Heart right ventricle (tissue), 16 donors: ENCODE results near the gene AGAP1. TPM values are rescaled to one million over a fixed set of nuclear protein-coding genes. Genes with fewer than 3 reads are reported as not detected.

Experiments used
- ATAC-seq, 8 donors: fragments of 200-7000 bp; cut with Tn5 transposase; one replicate each; pipeline ENCODE4 v1.9.1; 2020; ENCODE audit warnings: mild to moderate bottlenecking in 8 of 8, moderate library complexity in 8 of 8, moderate number of reproducible peaks in 1 of 8
- DNase-seq, 2 donors: peaks; one replicate each; pipeline ENCODE4 v3.0.0-alpha.2; 2020
- H3K27ac ChIP-seq, 10 donors: fragments of 200-600 bp; sonication (generic) in 2 of 10; one replicate each; pipeline versions ENCODE4 v1.5.0 to v1.8.0; 2020 to 2022; ENCODE audit warnings: mild to moderate bottlenecking in 3 of 10
- H3K27me3 ChIP-seq, 7 donors: fragments of 200-600 bp; one replicate each; pipeline ENCODE4 v1.8.0; 2021 to 2022; ENCODE audit warnings: mild to moderate bottlenecking in 2 of 7
- H3K36me3 ChIP-seq, 9 donors: fragments of 200-600 bp; sonication (generic) in 1 of 9; one replicate each; pipeline versions ENCODE4 v1.5.0 to v1.8.0; 2020 to 2022; ENCODE audit warnings: mild to moderate bottlenecking in 2 of 9
- H3K4me1 ChIP-seq, 9 donors: fragments of 200-600 bp; sonication (generic) in 1 of 9; one replicate each; pipeline versions ENCODE4 v1.5.0 to v1.8.0; 2020 to 2022; ENCODE audit warnings: mild to moderate bottlenecking in 4 of 9
- H3K4me3 ChIP-seq, 10 donors: fragments of 200-600 bp; sonication (generic) in 2 of 10; one replicate each; pipeline versions ENCODE4 v1.5.0 to v1.8.0; 2020 to 2022; ENCODE audit warnings: mild to moderate bottlenecking in 7 of 10, moderate library complexity in 2 of 10
- H3K9me3 ChIP-seq, 11 donors: fragments of 200-600 bp in 10 of 11; sonication (generic) in 2 of 11; one replicate each; pipeline versions ENCODE4 v1.5.0 to v1.8.0; 2013 to 2022; ENCODE audit warnings: mild to moderate bottlenecking in 2 of 11, control low read depth in 1 of 11, moderate library complexity in 1 of 11
- WGBS, 2 donors: extraction: QIAGEN DNeasy Blood & Tissue Kit; methylation state at CpG; one replicate each; pipeline ENCODE4 v1.1.7; 2013; ENCODE audit warnings: inconsistent platforms in 1 of 2; 5-methylcytosine and 5-hydroxymethylcytosine counted together
- intact Hi-C, 10 donors: fragments of 100-400 bp; cut with DNase I; formaldehyde crosslinking; loops; one replicate each; pipeline versions ENCODE4 v1.11.1 to v1.14.2; 2022
- polyA plus RNA-seq, 2 donors: library from polyadenylated mRNA; stranded (reverse); fragments of 200-250 nt; gene quantifications; one replicate each; pipeline ENCODE4 v1.2.3, GENCODE V29; 2013
- total RNA-seq, 10 donors: library from RNA; stranded (reverse); fragmentation: NEBNext Ultra II Directional in 3 of 10; extraction: Animal tissue kit (Norgen Biotek cat#: 25700) in 3 of 10; gene quantifications; one replicate each; pipeline versions ENCODE4 v1.2.1 to v1.2.4, GENCODE V29; 2021 to 2023
- TF ChIP-seq, protein P1 (sequence below), 9 donors: fragments of 200-600 bp; sonication (generic) in 2 of 9; IDR thresholded peaks; one replicate each; pipeline versions ENCODE4 v1.5.0 to v1.8.0; 2021 to 2022; ENCODE audit warnings: antibody characterized with exemption in 9 of 9, mild to moderate bottlenecking in 5 of 9, moderate library complexity in 1 of 9
- donor health status: Arrhythmogenic right ventricular cardiomyopathy.
- donor health status: ischemic (EF 13 %, LVEDD 7.1; RV severe dilation, severe dysfunction).
- donor health status: healthy with polysubstance abuse.
- donor health status: DM: no; HTN: yes; CAD: no.
- donor health status: DM: no; HTN: no; CAD: no.
- donor health status: ischemic (EF 25% LVEDD 6.9; RV normal size, moderate dysfunction).
- donor health status: ischemic (EF 25% LVEDD 5.7; RV mildly dilated, moderate dysfunction).
- donor health status: healthy.
- donor health status: DM: yes; HTN: yes; CAD: no.
- donor health status: Ischemic cardiomyopathy.
- donor health status: ischemic (EF 35%, LVEDD 5.7; RV mildly dilated, moderate dysfunction).
- donor health status: nonischemic (EF 11% LVEDD 7.7; RV severe dilation, severe dysfunction).
- donor health status: DM: yes; HTN: yes; CAD: no.
- donor health status: PGD.
- donor health status: ischemic (EF 29% LVEDD 5.4; RV normal size, mild dysfunction).
- donor health status: nonischemic (EF 23%, LVEDD 6.1; RV moderate dilation, normal function).

AGAP1 gene
- total and polyA plus RNA-seq, 12 donors, result 3.5 to 29.2 (median 19.4) TPM

DNA sequence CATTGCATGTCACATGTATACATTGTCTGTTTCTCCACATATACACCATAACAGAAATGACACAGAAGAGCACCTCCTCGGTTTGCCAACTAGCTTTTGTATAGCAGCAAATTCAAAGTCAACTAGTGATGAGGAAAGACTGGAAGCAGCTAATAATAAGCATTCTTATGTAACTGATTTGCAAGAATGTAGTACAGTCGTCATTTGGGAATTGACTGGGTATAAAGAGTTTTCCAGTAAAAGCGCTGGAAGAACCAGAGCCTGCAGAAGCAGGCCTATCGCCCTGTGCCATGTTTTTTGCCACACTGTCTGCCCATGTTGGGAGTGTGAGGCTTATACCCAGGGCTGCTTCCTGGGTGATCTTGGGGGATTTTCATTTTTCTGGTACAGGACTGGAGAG is 363.8 kb downstream of the AGAP1 start:
- ATAC-seq, result no peak
- Histone ChIP-seq H3K27me3 (no peaks in the 10 kb centered on the region), H3K4me3 (no peak overlapping the region), H3K9me3 (no peaks in the 10 kb centered on the region), H3K4me1 (peaks cover 0 to 48% (median 17%) of the 10 kb centered on the region in 9 donors), H3K27ac (no peak overlapping the region), H3K36me3 (no peaks in the 10 kb centered on the region)
- 69% methylated on average over 4 of the region's 4 CpGs for WGBS, 2 donors
- intact Hi-C loops, result no loop called here
- TF ChIP-seq, protein P1, sequence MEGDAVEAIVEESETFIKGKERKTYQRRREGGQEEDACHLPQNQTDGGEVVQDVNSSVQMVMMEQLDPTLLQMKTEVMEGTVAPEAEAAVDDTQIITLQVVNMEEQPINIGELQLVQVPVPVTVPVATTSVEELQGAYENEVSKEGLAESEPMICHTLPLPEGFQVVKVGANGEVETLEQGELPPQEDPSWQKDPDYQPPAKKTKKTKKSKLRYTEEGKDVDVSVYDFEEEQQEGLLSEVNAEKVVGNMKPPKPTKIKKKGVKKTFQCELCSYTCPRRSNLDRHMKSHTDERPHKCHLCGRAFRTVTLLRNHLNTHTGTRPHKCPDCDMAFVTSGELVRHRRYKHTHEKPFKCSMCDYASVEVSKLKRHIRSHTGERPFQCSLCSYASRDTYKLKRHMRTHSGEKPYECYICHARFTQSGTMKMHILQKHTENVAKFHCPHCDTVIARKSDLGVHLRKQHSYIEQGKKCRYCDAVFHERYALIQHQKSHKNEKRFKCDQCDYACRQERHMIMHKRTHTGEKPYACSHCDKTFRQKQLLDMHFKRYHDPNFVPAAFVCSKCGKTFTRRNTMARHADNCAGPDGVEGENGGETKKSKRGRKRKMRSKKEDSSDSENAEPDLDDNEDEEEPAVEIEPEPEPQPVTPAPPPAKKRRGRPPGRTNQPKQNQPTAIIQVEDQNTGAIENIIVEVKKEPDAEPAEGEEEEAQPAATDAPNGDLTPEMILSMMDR (IDR thresholded peaks at IDR 0.05), result no peak
- DNase-seq, result no peak

DNA sequence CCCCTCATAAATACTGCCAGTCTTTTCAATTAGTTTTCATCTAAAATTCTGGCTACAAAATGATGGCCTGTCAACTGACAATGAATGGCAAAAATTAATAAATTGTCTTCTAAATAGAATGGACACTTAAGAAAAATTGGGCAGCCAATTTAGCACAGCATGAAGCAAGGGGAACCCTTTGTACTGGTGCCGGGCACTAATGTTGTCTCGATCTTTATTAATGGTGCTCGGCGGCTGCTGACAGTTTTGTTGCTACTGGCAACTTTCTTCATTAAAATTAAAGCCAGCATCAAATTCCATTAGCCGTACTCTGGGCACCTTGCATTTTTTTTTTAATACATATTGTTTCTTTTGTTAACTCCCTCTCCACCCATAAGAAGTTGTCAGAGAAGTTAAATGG is 365.0 kb downstream of the AGAP1 start:
- Histone ChIP-seq H3K9me3 (no peaks in the 10 kb centered on the region), H3K4me3 (no peak overlapping the region), H3K4me1 (peaks cover 0 to 48% (median 17%) of the 10 kb centered on the region in 9 donors), H3K27ac (peak overlapping the region in 4 of 10 donors; percentile 17 to 85 (median 76)), H3K27me3 (no peaks in the 10 kb centered on the region), H3K36me3 (no peaks in the 10 kb centered on the region)
- DNase-seq (no peak), ATAC-seq (no peak)
- intact Hi-C loops, result no loop called here
- TF ChIP-seq, protein P1 (IDR thresholded peaks at IDR 0.05), result no peak
- 86 to 87% methylated on average over 5 of the region's 5 CpGs for WGBS, 2 donors

DNA sequence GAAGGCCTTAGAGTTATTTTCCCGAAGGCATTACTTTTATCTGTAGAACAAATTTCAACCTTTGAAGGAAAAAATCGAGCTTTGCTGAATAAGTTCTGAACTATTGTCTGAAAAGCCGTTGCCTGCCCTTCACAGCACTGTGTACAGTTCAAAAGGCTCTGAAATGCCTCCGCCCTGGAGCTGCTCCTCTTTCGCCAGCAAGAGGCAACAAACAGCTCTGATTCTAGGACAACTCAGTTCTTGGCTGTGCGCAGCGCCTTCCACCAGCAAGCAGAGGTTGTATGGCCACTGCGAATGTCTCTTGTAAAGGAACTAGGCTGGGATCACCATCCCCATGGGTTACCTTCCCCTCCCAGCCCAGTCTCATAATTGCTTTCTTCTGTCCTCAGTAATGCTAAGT is 365.8 kb downstream of the AGAP1 start:
- peak in 7 of 8 donors; percentile 52 to 86 (median 81) for ATAC-seq
- DNase-seq, result peak in 1 of 2 donors; percentile 20

DNA sequence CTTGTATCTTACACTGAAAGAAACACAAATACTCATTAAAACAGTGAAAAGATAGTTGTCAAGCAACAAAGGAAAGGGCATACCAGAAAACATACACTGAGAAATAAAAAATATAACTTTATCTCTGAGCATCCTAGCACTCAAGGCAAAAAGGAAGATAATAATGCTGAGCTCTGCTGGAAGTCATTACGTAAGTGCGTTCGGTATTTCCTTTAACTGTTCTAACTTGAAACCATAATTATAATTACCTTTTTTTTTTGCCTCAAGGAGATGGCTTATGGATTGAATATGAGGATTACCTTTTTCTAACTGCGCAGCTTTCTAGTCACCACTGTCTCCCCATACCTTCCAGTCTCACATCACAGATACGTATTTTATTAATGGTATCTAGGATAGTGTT is 366.3 kb downstream of the AGAP1 start:
- intact Hi-C loops, result no loop called here
- TF ChIP-seq, protein P1 (IDR thresholded peaks at IDR 0.05), result no peak
- DNase-seq, result no peak
- Histone ChIP-seq H3K4me1 (peaks cover 0 to 48% (median 17%) of the 10 kb centered on the region in 9 donors), H3K27ac (peak overlapping the region in 9 of 10 donors; percentile 15 to 85 (median 65)), H3K27me3 (no peaks in the 10 kb centered on the region), H3K4me3 (peak overlapping the region in 3 of 10 donors; percentile 9 to 18 (median 9)), H3K36me3 (no peaks in the 10 kb centered on the region), H3K9me3 (no peaks in the 10 kb centered on the region)
- 52 to 55% methylated on average over 5 of the region's 5 CpGs for WGBS, 2 donors
- peak in 5 of 8 donors; percentile 51 to 76 (median 72) for ATAC-seq

More for the DNA sequence above, 365.8 kb downstream of the AGAP1 start:
- intact Hi-C loops, result no loop called here
- no peaks in the 10 kb centered on the region for H3K27me3 ChIP-seq
- H3K36me3 ChIP-seq, result no peaks in the 10 kb centered on the region
- TF ChIP-seq, protein P1 (IDR thresholded peaks at IDR 0.05), result no peak
- 54 to 61% methylated on average over 8 of the region's 8 CpGs for WGBS, 2 donors
- peaks cover 0 to 48% (median 17%) of the 10 kb centered on the region in 9 donors for H3K4me1 ChIP-seq
- H3K9me3 ChIP-seq, result no peaks in the 10 kb centered on the region
- H3K27ac ChIP-seq, result peak overlapping the region; percentile 15 to 85 (median 64)
- H3K4me3 ChIP-seq, result peak overlapping the region in 3 of 10 donors; percentile 9 to 18 (median 9)
